ENCODE data around the gene CUTA.

The CUTA gene, protein sequence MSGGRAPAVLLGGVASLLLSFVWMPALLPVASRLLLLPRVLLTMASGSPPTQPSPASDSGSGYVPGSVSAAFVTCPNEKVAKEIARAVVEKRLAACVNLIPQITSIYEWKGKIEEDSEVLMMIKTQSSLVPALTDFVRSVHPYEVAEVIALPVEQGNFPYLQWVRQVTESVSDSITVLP

DNA sequence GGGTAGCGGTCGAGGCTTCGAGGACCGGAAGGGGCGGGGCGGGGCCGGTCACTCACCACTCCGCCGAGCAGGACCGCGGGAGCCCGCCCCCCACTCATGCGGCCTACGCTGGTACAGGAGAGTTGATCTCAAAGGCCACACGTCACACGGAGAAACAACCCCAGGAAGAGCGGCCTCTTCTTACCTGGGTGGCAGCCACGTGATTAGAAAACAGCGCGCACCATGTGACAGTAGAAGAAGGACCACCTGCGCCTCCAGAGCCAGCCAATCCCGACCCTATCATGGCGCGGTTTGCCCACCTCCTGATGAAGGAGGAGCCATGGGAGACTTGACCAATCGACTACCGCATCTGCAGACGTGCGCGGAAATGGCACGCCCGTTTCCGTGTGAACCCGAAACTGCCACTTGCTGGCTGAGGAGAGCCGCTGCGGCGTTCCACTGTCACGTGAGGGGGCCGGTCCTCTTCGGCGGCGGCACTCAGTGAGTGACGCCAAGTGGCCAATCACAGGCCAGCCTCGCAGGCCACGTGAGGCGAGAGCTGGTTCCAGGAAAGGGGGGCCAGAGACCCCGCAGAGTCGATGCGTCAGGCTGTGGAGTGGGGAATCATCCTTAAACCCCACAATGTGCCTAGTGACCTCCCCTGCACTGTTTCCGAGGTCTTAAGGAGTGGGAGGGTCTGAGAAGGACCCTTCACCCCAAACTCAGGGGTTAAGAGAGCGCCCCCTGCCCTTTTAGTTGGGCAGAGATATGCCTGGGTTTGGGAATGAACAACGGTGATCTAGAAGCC, at the start of gene CUTA:
CUTA (minus strand) TSS at position 205 of the 787 bp plus-strand sequence; CDS start at position 98, 107 bp downstream.
- DNase-seq = peak; percentile 99

DNA sequence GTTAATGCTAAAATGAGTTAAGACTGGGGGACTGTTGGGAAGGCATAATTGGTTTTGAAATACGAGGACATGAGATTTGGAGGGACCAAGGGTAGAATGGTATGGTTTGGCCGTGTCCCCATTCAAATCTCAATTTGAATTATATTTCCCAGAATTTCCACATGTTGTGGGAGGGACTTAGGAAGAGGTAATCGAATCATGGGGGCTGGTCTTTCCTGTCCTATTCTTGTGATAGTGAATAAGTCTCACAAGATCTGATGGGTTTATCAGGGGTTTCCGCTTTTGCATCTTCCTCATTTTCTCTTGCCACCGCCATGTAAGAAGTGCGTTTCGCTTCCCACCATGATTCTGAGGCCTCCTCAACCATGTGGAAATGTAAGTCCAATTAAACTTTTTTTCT, 49.2 kb upstream of the CUTA start:
- DNase-seq = no peak

DNA sequence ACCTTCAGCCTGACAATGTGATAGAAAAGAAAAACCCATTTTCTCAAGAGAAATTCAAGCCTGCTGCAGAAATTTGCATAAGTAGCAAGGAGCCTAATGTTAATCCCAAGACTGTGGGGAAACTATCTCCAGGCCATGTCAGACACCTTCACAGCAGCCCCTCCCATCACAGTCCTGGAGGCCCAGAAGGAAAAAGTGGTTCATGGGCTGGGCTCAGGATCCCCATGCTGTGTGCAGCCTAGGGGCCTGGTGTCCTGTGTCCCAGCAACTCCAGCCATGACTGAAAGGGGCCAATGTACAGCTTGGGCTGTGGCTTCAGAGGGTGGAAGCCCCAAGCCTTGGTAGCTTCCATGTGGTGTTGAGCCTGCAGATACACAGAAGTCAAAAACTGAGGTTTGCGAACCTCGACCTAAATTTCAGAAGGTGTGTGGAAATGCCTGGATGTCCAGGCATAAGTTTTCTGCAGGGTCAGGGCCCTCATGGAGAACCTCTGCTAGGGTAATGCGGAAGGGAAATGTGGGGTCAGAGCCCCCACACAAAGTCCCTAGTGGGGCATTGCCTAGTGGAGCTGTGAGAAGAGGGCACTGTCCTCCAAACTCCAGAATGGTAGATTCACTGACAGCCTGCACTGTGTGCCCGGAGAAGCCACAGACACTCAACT, 48.3 kb upstream of the CUTA start:
- DNase-seq = no peak

DNA sequence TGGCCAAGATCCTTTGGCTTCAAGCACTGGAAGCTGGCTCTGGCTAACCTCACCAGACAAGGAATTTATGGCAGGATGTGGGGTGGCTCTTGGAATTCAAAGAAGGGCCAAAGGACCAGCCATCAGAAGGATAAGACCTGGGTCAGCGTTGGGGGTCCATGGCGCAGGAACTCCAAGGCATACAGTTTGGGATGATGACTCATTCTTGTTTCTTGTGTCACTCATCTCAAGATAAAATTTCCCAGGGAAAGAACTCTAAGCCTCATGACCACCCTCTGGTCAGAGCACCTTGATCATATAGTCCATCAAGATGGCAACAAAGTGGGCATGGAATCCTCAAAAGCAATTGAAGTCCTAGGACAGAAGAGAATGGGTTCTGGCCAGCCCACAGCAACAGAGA, 41.3 kb upstream of the CUTA start:
- no peak for DNase-seq

DNA sequence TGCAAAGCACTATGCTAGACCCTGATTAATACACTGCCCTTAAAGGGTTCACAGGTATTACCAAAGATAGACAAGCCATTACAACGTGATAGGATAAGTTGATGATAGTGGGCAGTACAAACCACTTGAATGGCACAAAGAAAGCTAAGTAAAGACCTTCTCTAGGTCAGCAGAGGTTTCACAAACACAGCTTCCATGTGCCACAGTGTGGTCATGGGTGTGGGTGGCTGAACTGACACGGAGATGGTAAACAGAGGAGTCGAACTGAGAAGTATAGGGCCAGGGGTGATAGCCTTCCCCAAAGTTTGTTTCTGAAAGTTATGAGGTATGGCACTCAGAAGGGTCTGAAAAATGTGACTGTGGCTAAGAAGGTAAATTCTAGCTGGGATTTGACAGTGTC, 40.8 kb upstream of the CUTA start:
- DNase-seq = no peak

DNA sequence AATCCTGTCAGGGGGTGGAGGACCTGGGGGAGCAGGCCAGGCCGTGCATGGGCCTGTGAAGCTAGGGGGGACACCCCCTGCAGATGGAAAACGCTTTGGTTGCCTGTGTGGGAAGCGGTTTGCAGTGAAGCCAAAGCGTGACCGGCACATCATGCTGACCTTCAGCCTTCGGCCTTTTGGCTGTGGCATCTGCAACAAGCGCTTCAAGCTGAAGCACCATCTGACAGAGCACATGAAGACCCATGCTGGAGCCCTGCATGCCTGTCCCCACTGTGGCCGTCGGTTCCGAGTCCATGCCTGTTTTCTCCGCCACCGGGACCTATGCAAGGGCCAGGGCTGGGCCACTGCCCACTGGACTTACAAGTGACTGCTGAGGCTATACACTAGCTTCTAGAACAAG, 38.2 kb upstream of the CUTA start:
- no peak for DNase-seq

DNA sequence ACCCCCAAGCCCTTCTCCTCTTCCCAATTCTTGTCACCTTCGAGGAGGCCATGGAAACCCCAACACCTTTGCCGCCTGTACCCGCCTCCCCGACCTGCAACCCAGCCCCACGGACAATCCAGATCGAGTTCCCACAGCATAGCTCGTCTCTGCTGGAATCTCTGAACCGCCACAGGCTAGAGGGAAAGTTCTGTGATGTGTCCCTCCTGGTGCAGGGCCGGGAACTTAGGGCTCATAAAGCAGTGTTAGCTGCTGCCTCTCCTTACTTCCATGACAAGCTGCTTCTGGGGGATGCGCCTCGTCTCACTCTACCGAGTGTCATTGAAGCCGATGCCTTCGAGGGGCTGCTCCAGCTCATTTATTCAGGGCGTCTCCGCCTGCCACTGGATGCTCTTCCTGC, 37.1 kb upstream of the CUTA start:
- no peak for DNase-seq

DNA sequence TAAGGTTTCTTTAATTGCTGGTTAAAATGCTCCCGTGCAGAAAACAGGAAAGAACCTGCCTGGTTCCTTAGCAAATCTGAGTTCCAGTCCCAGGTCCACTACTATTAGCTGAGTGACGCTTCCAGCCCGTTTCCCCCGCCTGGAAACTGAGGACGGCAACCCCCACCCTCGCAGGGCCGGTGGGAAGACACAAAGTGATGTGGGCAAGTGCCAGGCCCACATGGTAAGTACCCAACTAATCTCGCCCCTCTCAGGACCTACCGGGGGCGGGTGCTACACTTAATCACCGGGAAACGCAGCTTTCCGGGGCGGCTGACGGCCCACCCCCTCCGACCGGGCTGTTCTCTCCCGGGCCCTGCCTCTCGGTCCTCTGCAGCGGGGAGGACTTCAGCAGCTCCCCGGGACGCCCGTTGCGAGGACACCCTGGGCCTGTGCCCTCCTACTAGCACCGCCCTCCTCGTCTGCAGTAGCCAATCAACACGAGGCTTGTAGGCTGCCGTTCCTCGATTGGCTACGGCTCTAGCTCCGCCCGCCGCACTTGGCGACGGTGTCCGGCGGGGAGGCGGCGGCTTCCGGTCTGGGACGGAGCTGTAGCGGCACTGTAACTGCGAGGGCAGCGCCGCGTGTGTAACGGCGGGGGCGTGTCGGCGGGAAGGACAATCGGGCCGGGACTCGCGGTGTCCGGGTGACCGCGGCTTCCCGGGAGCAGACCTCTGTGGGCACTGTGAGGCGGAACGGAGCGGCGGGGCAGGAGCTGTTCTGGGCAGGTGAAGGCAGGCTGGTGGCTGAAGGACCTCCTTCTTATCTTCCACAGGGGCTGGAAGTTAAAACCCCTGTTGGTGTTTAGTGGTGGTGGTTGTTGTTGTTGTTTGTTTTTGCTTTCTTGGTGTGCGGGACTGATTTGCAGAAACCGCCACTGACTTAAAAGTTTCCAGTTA, 36.4 kb upstream of the CUTA start, which contains the start of gene ZBTB9:
ZBTB9 (plus strand) TSS at position 568 of the 938 bp plus-strand sequence. CDS start 525 bp downstream, outside the sequence.
- DNase-seq = peak; percentile 87

DNA sequence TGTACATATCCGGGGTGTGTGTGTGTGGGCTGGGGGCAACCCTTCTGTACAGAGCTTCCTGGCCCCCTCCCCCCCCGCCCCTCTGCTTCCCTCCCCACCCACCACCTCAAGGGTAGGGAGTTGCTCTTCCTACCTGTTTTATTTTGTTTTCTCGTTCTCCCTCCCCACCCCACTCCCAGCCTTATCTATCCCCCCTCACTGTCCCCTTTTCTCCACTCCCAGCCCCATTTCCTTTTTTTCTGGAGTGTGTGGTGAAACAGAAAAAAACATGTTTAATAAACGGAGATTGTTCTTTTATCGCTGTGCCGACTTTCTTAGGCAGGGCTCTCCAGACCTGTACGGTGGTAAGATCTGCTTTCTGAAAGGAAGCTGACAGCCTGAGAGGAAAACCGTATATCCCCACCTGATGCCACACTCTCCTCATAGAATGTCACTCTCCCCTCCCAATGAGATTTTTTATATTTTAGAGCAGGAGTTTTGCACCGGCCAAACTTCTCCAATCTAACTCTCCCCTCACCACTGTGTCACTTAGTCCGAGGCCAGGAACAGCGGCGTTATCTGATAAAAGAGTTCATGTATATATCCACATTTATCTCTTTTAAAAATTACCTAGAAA, 35.6 kb upstream of the CUTA start:
- no peak for DNase-seq

DNA sequence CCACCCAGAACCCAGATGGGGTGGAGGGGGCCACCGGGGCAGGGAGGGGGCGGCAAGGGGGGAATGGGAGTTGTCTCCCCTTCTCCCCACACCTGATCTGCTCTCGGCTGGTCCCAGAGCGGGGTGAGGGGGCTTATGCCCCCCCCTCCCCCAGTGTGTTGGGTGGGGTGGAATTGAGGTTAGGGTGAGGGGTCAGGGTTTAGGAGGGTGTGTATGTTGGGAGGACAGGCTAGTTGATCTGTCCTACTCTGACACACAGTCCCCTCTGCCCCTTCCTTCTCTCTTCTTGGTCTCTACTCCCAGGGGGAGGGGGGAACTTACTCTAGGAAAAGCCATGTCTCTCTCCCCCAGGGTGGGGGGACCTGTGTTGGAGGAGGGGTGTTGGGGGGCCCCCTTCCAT, 34.6 kb upstream of the CUTA start:
- no peak for DNase-seq

DNA sequence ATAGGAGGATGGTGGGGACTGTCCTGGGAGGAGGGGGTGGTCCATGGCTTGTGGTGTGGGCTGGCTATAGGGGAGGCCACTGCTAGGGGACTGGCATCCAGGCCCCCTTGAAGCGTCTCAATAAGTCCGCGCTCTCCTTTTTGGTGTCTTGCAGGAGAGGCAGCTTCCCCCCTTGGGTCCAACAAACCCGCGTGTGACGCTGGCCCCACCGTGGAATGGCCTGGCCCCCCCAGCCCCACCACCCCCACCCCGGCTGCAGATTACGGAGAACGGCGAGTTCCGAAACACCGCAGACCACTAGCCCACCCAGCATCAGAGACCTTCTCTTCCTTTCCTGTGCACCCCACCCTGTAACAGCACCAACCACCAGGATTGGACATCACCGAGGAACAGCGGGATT, 33.7 kb upstream of the CUTA start:
- DNase-seq = no peak

DNA sequence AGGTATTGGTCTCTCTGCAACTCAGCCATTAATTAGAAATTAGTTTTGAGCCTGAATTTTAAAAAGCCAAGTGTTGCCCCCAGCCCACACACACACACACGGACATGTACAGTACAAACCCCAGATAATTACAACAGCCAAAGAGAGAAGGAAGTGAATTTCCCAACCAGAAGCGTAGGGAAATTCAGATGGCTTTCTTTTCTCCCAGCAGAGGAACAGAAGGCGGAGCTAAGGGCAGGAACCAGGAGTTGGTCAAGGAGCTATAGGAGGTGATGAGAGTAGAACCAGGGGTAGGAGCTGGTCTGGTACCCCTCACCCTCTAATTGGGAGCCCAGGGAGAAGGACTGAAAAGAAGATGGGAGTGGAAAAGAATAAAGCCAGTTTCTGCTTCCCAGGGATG, 32.5 kb upstream of the CUTA start:
- no peak for DNase-seq

DNA sequence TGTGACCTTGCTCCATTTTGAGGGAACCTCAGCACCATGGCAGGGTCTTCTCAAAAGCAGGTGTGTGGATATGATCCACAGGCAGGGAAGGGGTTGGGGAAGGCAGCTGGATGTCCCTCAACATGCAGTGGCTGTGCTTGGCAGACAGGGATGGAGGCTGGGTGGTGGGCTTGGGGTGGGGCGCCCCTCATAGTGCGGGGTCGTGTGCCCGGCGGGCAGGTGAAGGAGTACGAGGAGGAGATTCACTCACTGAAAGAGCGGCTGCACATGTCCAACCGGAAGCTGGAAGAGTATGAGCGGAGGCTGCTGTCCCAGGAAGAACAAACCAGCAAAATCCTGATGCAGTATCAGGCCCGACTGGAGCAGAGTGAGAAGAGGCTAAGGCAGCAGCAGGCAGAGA, 28.4 kb upstream of the CUTA start:
- DNase-seq = no peak

DNA sequence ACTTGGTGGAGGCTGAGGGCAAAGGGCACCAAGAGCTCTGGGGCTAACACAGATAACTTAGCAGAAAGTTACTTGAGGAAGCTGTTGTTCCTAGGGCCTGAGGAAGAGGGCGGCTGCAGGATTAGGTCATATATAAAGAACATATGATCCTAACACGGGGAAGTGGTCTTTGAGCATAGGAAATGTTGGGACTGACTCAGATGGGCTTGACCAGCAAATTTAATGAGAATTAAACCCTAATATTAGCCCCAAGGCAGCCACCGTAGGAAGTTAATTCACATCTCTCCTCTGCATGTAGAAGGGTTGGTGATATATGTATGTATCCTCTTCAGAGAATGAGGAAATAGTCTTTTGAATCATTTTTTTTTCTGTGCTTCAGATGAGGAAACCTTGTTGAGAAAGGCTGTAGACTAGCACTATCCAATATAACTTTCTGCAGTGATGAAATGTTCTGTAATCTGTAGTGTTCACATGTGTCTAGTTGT, 27.3 kb upstream of the CUTA start:
- DNase-seq = no peak

DNA sequence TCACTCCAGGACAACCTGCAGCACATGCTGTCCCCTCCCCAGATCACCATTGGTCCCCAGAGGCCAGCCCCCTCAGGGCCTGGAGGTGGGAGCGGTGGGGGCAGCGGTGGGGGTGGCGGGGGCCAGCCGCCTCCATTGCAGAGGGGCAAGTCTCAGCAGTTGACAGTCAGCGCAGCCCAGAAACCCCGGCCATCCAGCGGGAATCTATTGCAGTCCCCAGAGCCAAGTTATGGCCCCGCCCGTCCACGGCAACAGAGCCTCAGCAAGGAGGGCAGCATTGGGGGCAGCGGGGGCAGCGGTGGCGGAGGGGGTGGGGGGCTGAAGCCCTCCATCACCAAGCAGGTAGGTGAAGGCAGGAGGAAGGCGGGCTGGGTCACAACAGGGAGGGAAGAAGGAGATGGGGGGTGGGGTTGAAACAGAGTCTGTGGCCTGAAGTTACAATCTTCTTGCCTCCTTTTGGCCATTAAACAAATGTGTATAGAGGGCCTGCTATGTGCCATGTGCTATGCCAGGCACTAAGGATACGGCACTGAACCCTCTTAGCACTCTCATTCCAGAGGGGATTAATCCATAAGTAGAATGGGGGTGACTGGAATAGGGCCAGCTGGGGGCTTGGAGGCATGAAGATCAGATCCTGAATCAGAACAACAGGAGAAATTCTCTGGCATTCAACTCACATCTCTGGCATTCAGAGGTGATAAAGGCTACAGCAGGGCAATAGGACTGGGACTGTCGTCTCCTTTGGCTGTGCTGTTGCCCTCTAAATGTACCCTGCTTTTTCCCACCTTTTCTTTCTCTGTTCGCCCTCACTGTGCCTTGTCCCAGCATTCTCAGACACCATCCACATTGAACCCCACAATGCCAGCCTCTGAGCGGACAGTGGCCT, 26.0 kb upstream of the CUTA start:
- DNase-seq = no peak

DNA sequence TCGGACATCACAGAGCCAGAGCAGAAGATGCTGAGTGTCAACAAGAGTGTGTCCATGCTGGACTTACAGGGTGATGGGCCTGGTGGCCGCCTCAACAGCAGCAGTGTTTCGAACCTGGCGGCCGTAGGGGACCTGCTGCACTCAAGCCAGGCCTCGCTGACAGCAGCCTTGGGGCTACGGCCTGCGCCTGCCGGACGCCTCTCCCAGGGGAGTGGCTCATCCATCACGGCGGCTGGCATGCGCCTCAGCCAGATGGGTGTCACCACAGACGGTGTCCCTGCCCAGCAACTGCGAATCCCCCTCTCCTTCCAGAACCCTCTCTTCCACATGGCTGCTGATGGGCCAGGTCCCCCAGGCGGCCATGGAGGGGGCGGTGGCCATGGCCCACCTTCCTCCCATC, 25.1 kb upstream of the CUTA start:
- no peak for DNase-seq

DNA sequence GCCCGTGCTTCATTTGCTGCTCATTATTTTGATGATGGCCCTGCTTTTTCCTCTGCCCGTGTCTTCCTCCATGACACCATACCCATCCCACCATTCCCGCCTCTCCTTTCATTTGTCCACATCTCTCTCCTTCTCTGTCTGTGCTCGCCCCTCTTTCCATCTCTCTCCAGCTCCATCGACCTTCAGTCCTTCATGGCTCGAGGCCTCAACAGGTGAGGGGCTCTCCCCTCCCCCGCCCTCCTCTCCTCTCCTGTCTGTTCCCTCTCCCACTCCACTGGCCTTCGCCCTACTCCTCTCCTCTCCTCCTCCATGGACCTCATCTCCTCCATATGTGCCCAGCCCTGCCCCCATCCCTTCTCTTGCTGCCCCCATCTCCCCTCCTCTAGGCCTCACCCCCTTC, 24.4 kb upstream of the CUTA start:
- DNase-seq = no peak

DNA sequence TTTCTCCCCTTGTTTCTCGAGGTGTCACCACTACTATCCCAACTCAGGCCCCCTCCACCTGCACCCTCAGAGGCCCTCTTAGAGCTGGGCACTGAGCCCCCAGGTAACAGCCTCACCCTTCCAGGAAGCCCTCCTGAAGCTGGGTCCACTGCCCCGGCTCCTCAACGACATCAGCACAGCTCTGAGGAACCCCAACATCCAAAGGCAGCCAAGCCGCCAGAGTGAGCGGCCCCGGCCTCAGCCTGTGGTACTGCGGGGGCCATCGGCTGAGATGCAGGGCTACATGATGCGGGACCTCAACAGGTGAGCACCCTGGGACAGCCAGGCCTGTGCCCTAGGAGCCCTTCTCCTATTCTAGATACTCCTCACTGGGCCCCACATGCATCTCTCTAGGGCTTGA, 23.6 kb upstream of the CUTA start:
- no peak for DNase-seq

DNA sequence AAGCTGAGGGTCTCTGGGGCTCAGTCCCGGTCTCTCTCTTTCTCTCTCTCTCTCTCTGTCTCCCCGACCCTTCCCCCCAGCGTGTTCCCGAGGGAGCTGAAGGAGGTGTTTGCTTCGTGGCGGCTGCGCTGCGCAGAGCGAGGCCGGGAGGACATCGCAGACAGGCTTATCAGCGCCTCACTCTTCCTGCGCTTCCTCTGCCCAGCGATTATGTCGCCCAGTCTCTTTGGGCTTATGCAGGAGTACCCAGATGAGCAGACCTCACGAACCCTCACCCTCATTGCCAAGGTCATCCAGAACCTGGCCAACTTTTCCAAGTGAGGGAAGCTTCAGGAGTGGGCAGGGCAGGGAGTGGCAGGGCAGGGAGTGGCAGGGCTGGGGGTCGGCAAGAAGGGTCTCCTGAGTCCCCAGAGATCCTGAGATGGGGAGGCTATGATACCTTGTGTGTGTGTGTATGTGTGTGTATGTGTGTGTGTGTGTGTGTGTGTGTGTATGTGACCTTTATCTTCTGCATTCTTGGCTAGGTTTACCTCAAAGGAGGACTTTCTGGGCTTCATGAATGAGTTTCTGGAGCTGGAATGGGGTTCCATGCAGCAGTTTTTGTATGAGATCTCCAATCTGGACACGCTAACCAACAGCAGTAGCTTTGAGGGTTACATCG, 22.9 kb upstream of the CUTA start:
- no peak for DNase-seq

DNA sequence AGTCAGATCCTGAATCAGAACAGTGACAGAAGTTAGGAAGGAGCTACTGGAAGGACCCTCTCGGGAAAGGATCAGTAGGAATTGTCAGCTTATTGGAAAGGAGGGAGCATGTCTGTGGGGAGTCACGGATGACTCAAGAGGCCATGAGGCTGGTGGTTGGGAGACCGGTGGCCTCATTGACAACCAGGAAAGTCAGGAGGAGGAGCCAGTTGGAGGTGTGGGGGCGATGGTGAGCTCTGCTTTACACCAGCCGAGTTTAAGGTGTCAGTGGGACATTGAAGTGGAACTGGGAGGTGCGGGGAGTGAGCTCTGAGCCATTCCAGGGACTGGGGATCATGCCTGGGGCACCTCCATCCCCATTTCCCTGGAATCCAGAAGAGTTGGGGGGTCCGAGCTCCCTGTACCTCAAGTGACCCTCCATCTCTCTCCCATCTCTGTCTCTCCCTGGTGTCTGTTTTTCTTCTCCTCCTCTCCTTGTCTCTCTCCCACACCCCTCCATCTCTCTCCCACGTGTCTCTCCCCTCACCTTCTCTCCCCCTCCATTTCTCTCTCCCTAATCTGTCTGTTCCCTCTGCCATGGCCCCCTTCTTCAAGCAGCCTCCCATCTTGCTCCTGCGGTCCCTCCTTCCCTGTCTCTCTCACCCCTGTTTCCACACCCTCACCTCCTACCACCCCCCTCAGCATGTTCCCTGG, 22.2 kb upstream of the CUTA start:
- DNase-seq = no peak
